GM21786 (cell line): ENCODE results near the gene CHRNB1.

Experiments used
- ATAC-seq: cut with Tn5 transposase; IDR thresholded peaks from one replicate; pipeline ENCODE4 v1.9.1; 2021; ENCODE audit not compliant: unreplicated experiment

The CHRNB1 gene

GRCh38 chr17:7415784-7416183 is 29.1 kb upstream of the CHRNB1 start:
- ATAC-seq: no peak

- no peak for ATAC-seq
These were observed 28.5 kb upstream of the CHRNB1 start for GRCh38 chr17:7416323-7416722.

- ATAC-seq: no peak
These were observed 27.7 kb upstream of the CHRNB1 start for GRCh38 chr17:7417056-7417655.

- no peak for ATAC-seq
These were observed 26.2 kb upstream of the CHRNB1 start for GRCh38 chr17:7418472-7419152.

- ATAC-seq: no peak
These were observed 24.8 kb upstream of the CHRNB1 start, which contains the start of gene SPEM1 for GRCh38 chr17:7419819-7420610. SPEM1 (plus strand) TSS chr17:7420324; CDS start chr17:7420385, 61 bp downstream.

GRCh38 chr17:7421186-7421585 is 23.7 kb upstream of the CHRNB1 start:
- ATAC-seq: no peak

- no peak for ATAC-seq
These were observed 21.2 kb upstream of the CHRNB1 start for GRCh38 chr17:7423679-7424078.

GRCh38 chr17:7425316-7425715 is 19.5 kb upstream of the CHRNB1 start, which contains the start of gene SPEM2:
SPEM2 (plus strand) TSS chr17:7425616; CDS start chr17:7425689, 73 bp downstream.
- no peak for ATAC-seq

- ATAC-seq: no peak
These were observed 19.1 kb upstream of the CHRNB1 start for GRCh38 chr17:7425756-7426155.

GRCh38 chr17:7426203-7426863 is 18.5 kb upstream of the CHRNB1 start:
- ATAC-seq: no peak

- no peak for ATAC-seq
These were observed 17.9 kb upstream of the CHRNB1 start for GRCh38 chr17:7426896-7427489.

GRCh38 chr17:7427549-7427948 is 17.3 kb upstream of the CHRNB1 start:
- no peak for ATAC-seq

- ATAC-seq: no peak
These were observed 16.3 kb upstream of the CHRNB1 start, which contains the start of gene SPEM3 for GRCh38 chr17:7428557-7428956. SPEM3 (plus strand) TSS chr17:7428857; CDS start chr17:7428903, 46 bp downstream.

- no peak for ATAC-seq
These were observed 15.1 kb upstream of the CHRNB1 start for GRCh38 chr17:7429722-7430121.

- no peak for ATAC-seq
These were observed 13.6 kb upstream of the CHRNB1 start for GRCh38 chr17:7431231-7431630.

- ATAC-seq: no peak
These were observed 12.6 kb upstream of the CHRNB1 start for GRCh38 chr17:7432296-7432695.

GRCh38 chr17:7435676-7436555 is 8.9 kb upstream of the CHRNB1 start:
- ATAC-seq: peak; percentile 5

GRCh38 chr17:7436556-7437368 is 8.1 kb upstream of the CHRNB1 start:
- ATAC-seq: no peak

- ATAC-seq: no peak
These were observed 7.4 kb upstream of the CHRNB1 start for GRCh38 chr17:7437369-7437863.
